ENCODE results near the gene KLF3.

KLF3 gene

GRCh38 chr4:38675146-38676121 is 11.4 kb downstream of the KLF3 start:
- peak; percentile 61 for DNase-seq

GRCh38 chr4:38676986-38677385 is 13.0 kb downstream of the KLF3 start:
- DNase-seq = no peak

- DNase-seq = no peak
These were observed 13.4 kb downstream of the KLF3 start for GRCh38 chr4:38677441-38677840.

GRCh38 chr4:38678078-38678477 is 14.1 kb downstream of the KLF3 start:
- DNase-seq = no peak

GRCh38 chr4:38679921-38680320 is 15.9 kb downstream of the KLF3 start:
- DNase-seq = no peak

- no peak for DNase-seq
These were observed 17.4 kb downstream of the KLF3 start for GRCh38 chr4:38681281-38681991.

GRCh38 chr4:38682336-38682735 is 18.3 kb downstream of the KLF3 start:
- DNase-seq = no peak

GRCh38 chr4:38683276-38683675 is 19.3 kb downstream of the KLF3 start:
- DNase-seq = no peak

GRCh38 chr4:38684271-38684670 is 20.3 kb downstream of the KLF3 start:
- DNase-seq = no peak

GRCh38 chr4:38684951-38685844 is 21.2 kb downstream of the KLF3 start:
- no peak for DNase-seq

GRCh38 chr4:38686682-38687081 is 22.7 kb downstream of the KLF3 start:
- DNase-seq = no peak

- DNase-seq = no peak
These were observed 23.6 kb downstream of the KLF3 start for GRCh38 chr4:38687571-38688011.

- no peak for DNase-seq
These were observed 24.8 kb downstream of the KLF3 start for GRCh38 chr4:38688676-38689355.

GRCh38 chr4:38691251-38692008 is 27.4 kb downstream of the KLF3 start:
- no peak for DNase-seq

- no peak for DNase-seq
These were observed 28.4 kb downstream of the KLF3 start for GRCh38 chr4:38692421-38692820.

GRCh38 chr4:38693569-38693968 is 29.6 kb downstream of the KLF3 start:
- DNase-seq = no peak

GRCh38 chr4:38694330-38694729 is 30.3 kb downstream of the KLF3 start:
- no peak for DNase-seq

GRCh38 chr4:38695809-38696208 is 31.8 kb downstream of the KLF3 start:
- no peak for DNase-seq

- no peak for DNase-seq
These were observed 32.7 kb downstream of the KLF3 start for GRCh38 chr4:38696697-38697096.

- DNase-seq = no peak
These were observed 34.2 kb downstream of the KLF3 start for GRCh38 chr4:38698176-38698575.

- DNase-seq = no peak
These were observed 35.1 kb downstream of the KLF3 start for GRCh38 chr4:38699112-38699511.

GRCh38 chr4:38703635-38704034 is 39.6 kb downstream of the KLF3 start:
- no peak for DNase-seq
